ENCODE data around the gene NAXD.
"Not testable (repeated sequence)": the region's sequence is repeated elsewhere in the genome, so short reads cannot be mapped to it uniquely, and the experiment has no call there.

Gene NAXD

GRCh38 chr13:110615322-110616102, at the start of gene NAXD:
Gene NAXD (plus strand): TSS chr13:110615545. CDS start chr13:110615602, 57 bp downstream.
- no peak for TF ChIP-seq CTCF (IDR thresholded peaks at IDR 0.05; ENCODE audit: low read depth, low read length, missing control alignments)
- H3K4me3 ChIP-seq (ENCODE audit: low read depth, low read length), result peak within 1 kb of the TSS; percentile 82
- DNase-seq (ENCODE audit: low read depth), result peak; percentile 85

- TF ChIP-seq CTCF (IDR thresholded peaks at IDR 0.05; ENCODE audit: low read depth, low read length, missing control alignments), result no peak
- no peak for DNase-seq (ENCODE audit: low read depth)
Observed at GRCh38 chr13:110566171-110566570, 49.2 kb upstream of the NAXD start.

GRCh38 chr13:110568612-110569011, 46.7 kb upstream of the NAXD start:
- TF ChIP-seq CTCF (IDR thresholded peaks at IDR 0.05; ENCODE audit: low read depth, low read length, missing control alignments), result no peak
- DNase-seq (ENCODE audit: low read depth), result no peak
- H3K4me3 ChIP-seq (ENCODE audit: low read depth, low read length), result no peak overlapping the region

More at GRCh38 chr13:110566171-110566570, 49.2 kb upstream of the NAXD start:
- no peak overlapping the region for H3K4me3 ChIP-seq (ENCODE audit: low read depth, low read length)

GRCh38 chr13:110569962-110570361, 45.4 kb upstream of the NAXD start:
- not testable (repeated sequence) for DNase-seq (ENCODE audit: low read depth); H3K4me3 ChIP-seq (ENCODE audit: low read depth, low read length)

GRCh38 chr13:110570886-110571285, 44.5 kb upstream of the NAXD start:
- no peak for DNase-seq (ENCODE audit: low read depth)
- no peak overlapping the region for H3K4me3 ChIP-seq (ENCODE audit: low read depth, low read length)
- TF ChIP-seq CTCF (IDR thresholded peaks at IDR 0.05; ENCODE audit: low read depth, low read length, missing control alignments), result no peak

GRCh38 chr13:110571896-110572777, 43.2 kb upstream of the NAXD start:
- no peak for DNase-seq (ENCODE audit: low read depth)
- TF ChIP-seq CTCF (IDR thresholded peaks at IDR 0.05; ENCODE audit: low read depth, low read length, missing control alignments), result no peak

GRCh38 chr13:110572778-110573118, 42.6 kb upstream of the NAXD start:
- no peak for DNase-seq (ENCODE audit: low read depth)
- no peak for TF ChIP-seq CTCF (IDR thresholded peaks at IDR 0.05; ENCODE audit: low read depth, low read length, missing control alignments)
- H3K4me3 ChIP-seq (ENCODE audit: low read depth, low read length), result no peak overlapping the region

More at GRCh38 chr13:110571896-110572777, 43.2 kb upstream of the NAXD start:
- no peak overlapping the region for H3K4me3 ChIP-seq (ENCODE audit: low read depth, low read length)

Measured in GM12864 (cell line).